Fibroblast of lung (primary cell): ENCODE data around the gene ARFIP2.

Experiments
- EZH2 ChIP-seq: IDR thresholded peaks from 2 replicates; pipeline ENCODE4 v1.5.1; 2012; ENCODE audit warnings: low read length, control low read depth, mild to moderate bottlenecking; ENCODE audit errors: missing control alignments
- TF ChIP-seq, protein P1 (sequence below), 2 donors: IDR thresholded peaks in 1 of 2; conservative IDR thresholded peaks in 1 of 2; 1 replicate in 1 of 2; 2 replicates in 1 of 2; pipeline ENCODE4 v1.5.1; 2011 to 2012; ENCODE audit warnings: low read length in 2 of 2, control low read depth in 1 of 2, inconsistent platforms in 1 of 2, low read depth in 1 of 2, mild to moderate bottlenecking in 1 of 2

DNA sequence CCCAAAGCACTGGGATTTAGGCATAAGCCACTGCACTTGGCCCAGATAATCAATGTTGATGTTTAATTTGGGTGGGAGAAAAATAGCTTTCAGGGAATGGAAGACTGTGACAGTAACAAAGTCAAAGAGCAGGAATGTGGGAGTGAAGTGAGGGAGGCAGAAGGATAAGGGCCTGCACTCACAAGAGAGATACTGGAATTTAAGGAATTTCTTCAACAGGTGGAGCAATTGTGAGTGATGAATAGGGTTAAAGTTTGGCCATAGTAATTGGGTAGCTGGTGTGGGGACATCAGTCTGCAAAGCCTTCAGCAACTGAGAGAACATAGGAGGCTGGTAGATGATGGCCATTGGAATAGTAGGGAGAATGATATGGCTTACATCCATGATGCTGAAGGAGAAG, 53.6 kb downstream of the ARFIP2 start:
- TF ChIP-seq, protein P1, sequence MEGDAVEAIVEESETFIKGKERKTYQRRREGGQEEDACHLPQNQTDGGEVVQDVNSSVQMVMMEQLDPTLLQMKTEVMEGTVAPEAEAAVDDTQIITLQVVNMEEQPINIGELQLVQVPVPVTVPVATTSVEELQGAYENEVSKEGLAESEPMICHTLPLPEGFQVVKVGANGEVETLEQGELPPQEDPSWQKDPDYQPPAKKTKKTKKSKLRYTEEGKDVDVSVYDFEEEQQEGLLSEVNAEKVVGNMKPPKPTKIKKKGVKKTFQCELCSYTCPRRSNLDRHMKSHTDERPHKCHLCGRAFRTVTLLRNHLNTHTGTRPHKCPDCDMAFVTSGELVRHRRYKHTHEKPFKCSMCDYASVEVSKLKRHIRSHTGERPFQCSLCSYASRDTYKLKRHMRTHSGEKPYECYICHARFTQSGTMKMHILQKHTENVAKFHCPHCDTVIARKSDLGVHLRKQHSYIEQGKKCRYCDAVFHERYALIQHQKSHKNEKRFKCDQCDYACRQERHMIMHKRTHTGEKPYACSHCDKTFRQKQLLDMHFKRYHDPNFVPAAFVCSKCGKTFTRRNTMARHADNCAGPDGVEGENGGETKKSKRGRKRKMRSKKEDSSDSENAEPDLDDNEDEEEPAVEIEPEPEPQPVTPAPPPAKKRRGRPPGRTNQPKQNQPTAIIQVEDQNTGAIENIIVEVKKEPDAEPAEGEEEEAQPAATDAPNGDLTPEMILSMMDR (conservative IDR thresholded peaks at IDR 0.05 in 1 of 2, IDR thresholded peaks at IDR 0.05 in 1 of 2; ENCODE audit: low read depth in 1 of 2, low read length in 2 of 2), result no peak
- TF ChIP-seq EZH2, result no peak
